HG03060 (cell line): ENCODE data around the gene RRAS.

Experiments used
- ATAC-seq: cut with Tn5 transposase; IDR thresholded peaks from one replicate; pipeline ENCODE4 v1.9.1; 2021; ENCODE audit warnings: low read depth, moderate number of reproducible peaks; ENCODE audit not compliant: unreplicated experiment

The RRAS gene

GRCh38 chr19:49596954-49597702 lies 42.8 kb downstream of the RRAS start:
- no peak for ATAC-seq

DNA sequence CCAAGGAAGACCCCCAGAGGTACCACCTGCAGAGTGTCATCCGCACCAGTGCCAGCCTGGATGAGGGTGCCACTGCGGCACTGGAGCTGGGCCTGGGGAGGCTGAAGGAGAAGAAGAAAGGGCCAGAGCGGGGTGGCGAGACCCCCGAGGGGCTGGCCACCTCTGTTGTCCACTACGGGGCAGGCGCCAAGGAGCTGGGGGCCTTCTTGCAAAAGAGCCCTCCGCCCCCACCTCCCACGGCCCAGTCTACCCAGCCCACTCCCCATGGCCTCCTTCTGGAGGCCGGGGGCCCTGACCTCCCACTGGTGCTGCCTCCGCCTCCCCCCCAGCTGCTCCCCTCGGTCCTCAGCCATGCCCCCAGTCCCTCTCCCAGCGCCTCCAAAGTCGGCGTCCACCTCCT lies 43.5 kb downstream of the RRAS start:
- ATAC-seq = no peak

DNA sequence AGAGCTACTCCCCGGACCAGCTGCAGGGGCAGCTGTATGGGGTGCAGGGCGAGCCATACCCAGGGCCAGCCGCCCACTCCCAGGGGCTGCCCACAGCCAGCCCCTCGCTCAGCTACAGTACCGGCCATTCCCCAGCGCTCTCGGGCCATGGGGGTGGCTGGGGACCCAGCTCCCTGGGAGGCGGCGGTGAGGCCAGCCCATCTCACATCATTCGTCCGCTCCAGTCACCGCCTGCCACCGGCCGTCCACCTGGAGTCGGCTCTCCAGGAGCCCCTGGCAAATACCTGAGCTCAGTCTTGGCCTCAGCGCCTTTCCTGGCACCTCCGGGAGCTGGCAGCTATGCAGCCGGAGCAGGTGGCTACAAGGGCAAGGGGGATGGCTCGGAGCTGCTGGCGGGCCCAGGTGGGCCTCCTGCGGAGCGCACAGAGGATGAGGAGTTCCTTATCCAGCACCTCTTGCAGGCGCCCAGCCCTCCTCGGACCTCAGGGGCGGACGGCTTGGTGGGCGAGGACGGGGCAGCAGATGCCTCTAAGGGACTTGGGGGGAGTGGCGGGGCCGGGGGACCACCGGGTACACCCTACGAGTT lies 44.0 kb downstream of the RRAS start:
- ATAC-seq = no peak

GRCh38 chr19:49594993-49595818 lies 44.7 kb downstream of the RRAS start:
- ATAC-seq = no peak

DNA sequence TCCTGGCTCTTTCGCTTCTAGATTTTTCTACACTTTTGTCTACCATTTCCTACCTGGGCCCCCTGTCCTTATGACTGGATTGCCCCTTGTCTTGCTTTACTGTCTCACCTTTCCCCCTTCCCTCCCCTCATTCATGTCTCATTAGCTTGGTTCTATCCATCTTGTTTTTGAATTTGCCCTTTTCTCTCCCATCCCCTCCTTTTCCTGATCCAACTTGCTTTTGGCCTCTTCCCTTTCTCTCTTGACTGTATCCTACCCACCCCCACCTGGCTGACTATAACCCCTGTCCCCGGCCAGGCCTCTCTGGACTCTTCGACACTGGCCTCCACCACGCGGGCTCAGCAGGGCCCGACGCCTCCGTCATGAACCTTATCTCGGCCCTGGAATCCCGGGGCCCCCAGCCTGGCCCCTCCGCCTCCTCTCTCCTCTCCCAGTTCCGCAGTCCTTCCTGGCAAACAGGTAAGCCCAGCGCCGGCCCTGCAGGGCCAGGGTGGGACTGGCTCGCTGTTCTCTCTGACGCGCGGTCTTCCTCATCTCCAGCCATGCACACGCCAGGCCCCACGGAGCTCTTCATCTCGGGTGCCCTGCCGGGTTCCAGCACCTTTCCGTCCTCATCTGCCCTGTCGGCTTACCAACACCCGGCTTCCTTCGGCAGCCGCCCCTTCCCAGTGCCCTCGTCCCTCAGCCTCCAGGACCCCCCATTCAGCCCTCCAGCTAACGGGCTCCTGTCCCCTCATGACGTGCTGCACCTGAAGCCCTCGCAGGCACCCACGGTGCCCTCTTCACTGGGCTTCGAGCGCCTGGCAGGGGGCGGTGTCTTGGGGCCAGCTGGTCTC lies 45.6 kb downstream of the RRAS start:
- no peak for ATAC-seq

DNA sequence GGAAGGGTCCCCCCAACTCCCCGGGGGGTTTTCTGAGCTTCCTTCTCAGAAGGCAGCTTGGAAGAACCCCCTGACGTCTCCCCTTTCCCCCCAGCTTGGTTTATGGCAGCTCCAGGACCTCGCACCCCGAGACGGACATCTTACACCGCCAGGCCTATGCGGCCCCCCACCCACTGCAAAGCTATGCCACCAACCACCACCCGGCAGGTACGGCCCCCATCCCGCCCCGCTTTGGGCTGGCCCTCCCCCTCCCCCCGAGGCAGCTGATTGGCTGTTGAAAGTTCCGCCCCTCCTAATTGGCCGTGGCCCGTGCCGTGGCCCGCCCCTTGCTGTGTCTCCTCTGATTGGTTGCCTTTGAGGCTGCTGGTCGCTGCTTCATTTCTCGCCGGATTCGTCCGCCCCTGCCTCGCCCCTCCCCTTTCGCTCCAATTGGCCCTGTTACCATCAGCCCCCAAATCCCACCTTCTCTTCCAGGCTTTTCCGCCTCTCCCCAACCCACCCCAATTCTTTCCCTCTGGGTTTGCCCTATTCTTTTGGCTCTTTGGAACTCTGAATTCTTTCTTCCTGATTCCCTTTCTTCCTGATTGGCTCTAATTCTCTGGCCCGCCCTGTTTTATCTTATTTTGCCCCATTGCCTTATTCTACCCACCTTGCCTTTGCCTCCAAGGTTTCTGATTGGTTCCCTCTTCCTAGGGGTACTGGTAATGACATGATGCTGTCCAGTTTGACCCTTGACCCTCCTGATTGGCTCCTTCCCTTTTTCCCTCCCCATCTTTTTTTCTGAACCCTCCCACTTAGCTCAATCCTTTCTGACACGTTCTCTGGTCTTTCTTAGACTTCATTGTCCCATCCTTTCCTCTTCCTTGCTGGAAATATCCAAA lies 46.5 kb downstream of the RRAS start:
- ATAC-seq = no peak

- ATAC-seq = no peak
Observed at GRCh38 chr19:49592486-49593232, 47.3 kb downstream of the RRAS start.

- no peak for ATAC-seq
Observed at GRCh38 chr19:49591731-49592485, 48.0 kb downstream of the RRAS start.

DNA sequence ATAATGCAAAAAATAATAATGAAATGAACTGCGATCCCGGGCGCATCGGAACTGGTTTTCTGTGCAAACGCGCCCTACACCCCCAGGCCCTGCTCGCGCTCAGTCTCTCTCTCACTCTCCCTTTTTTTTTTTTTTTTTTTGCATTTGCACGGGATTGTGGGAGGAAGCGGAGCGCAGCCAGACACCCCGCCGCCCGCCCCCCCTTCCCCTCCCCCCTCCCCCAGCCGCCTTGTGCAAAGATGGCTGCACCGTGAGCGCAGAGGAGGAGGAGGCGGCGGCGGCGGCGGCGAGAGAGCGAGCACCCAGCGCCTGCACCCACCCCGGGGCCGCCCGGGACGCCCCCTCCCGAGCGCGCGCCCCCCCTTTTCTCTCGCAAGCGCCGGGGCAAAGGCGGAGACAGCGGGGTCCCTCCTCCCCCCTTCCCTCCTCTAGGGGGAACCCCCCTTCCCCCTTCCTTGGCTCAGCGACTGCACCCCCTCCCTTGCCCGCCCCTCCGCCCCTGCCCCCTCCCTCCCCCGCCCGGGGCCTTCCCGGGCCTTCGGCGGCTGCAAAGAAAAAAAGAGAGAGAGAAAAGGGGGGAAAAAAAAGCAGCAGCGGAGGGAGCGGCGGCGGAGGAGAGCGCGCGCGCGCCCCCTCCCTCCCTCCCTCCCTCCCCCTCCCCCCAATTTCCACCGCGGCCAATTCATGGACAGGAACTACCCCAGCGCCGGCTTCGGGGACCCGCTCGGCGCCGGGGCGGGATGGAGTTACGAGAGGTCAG lies 48.8 kb downstream of the RRAS start, which contains the start of gene PRR12:
PRR12 (plus strand) TSS at position 212 of the 760 bp plus-strand sequence; CDS start at position 685, 473 bp downstream.
- no peak for ATAC-seq

GRCh38 chr19:49590071-49590970 lies 49.6 kb downstream of the RRAS start:
- no peak for ATAC-seq

GRCh38 chr19:49589502-49589905 lies 50.4 kb downstream of the RRAS start:
- no peak for ATAC-seq

DNA sequence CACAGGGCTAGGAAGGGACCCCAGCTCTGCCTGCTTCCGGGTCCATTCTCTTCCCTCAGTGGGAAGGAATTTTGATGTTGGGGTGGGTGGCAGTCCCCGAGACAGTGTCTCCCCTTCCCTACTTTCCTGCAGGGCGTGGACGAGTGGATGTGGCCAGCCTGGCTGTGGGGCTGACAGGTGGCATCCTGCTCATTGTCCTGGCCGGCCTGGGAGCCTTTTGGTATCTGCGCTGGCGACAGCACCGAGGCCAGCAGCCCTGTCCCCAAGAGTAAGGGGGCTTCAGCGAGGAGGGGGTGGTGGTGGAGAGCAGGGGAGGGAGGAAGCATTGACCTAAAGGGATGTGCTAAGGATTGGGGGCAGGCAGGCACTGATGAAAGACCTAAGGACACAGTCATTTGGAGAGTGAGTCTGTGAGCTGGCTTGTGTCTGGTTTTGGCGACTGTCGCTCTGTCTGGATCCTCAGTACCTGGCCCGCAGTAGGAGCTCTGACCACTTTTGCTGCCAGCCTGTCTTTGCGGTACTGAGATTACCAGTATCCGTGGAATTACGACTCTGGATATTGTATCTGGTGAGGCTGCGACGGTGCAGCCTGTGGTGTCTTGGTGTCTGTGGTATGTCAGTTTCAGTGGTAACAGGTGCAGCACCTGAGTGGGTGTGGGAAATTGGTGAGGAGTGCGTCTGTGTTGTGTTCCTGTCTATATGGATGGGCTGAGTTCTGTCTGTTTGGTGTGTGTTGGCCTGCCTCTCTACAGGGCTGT lies 51.4 kb downstream of the RRAS start:
- no peak for ATAC-seq

DNA sequence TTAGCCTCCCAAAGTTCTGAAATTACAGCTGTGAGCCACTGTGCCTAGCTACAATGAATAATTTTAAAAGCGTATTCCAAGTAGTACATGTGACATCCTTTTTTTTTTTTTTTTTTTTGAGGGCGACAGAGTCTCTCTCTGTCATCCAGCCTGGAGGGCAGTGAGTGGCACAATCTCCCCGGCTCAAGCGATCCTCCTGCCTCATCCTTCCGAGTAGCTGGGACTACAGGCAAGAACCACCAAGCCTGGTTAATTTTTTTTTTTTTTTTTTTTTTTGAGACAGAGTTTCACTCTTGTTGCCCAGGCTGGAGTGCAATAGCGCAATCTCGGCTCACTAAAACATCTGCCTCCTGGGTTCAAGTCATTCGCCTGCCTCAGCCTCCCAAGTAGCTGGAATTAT lies 52.7 kb downstream of the RRAS start:
- no peak for ATAC-seq
